Superior temporal gyrus (tissue), 1 donor: ENCODE data around the gene TOM1.

Experiments used
- DNase-seq: peaks from one replicate; pipeline ENCODE4 v3.0.0-alpha.2; 2016; ENCODE audit errors: extremely low spot score

Gene TOM1

DNA sequence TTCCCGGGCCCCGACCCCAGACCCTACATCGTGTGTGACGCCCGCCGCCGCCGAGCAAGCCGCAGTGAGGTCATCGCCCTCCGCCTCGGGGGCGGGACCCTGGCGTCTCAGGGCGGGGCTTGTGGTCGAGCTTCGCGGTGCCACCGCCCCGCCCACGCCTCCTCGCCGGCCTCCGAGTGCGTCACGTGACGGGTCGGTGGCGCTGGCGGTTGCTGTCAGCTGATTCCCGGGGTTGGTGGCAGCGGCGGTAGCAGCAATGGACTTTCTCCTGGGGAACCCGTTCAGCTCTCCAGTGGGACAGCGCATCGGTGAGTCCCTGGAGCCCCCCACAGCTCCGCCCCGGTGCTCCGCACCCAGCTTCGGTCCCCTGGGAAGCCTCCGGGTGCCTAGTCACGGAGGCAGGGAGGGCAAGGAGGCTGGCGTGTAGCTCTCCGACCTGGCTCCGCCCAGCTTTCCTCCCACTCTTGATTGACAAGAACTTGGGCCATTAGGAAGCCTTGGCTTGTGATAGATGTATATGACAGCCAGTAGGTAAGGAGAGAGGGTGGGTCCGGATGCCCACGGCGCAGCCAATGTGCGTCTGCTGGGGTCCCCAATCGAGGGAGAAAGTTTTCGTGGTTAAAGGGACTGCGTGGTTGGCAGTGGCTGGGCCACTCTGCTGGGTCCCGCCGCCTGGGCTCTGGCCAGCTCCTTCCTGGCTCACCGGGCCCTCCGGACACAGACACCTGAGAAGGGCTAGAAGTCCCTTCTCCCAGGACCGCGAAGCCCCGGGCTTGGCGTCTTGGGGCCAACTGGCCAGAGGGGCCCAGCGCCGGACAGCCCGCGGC lies at the start of gene TOM1:
Gene TOM1, plus strand, starts transcription at position 222 of the 827 bp plus-strand sequence. Its CDS starts 35 bp downstream, at position 257.
- peak; percentile 100 for DNase-seq

DNA sequence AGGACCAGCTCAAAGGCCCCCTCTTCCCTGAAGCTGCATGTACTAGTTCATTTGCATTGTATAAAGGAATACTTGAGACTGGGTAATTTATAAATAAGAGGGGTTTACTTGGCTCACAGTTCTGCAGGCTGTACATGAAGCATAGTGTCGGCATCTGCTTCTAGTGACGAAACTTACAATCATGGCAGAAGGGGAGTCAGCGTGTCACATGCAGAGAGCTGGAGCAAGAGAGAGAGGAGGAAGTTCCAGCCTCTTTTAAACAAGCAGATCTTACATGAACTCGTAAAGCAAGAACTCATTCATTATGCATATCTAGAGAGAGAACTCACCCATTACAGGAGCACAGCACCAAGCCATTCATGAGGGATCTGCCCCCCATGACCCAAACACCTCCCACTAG lies 49.5 kb upstream of the TOM1 start:
- DNase-seq, result no peak

GRCh38 chr22:35253946-35254345 lies 45.7 kb upstream of the TOM1 start:
- DNase-seq, result no peak

- DNase-seq, result no peak
Observed at GRCh38 chr22:35257002-35257320, 42.7 kb upstream of the TOM1 start.

- peak; percentile 93 for DNase-seq
Observed at GRCh38 chr22:35257321-35258190, 42.1 kb upstream of the TOM1 start, which contains the start of gene HMGXB4. Gene HMGXB4 (plus strand): TSS chr22:35257493. CDS start chr22:35262391, 4,898 bp downstream.

DNA sequence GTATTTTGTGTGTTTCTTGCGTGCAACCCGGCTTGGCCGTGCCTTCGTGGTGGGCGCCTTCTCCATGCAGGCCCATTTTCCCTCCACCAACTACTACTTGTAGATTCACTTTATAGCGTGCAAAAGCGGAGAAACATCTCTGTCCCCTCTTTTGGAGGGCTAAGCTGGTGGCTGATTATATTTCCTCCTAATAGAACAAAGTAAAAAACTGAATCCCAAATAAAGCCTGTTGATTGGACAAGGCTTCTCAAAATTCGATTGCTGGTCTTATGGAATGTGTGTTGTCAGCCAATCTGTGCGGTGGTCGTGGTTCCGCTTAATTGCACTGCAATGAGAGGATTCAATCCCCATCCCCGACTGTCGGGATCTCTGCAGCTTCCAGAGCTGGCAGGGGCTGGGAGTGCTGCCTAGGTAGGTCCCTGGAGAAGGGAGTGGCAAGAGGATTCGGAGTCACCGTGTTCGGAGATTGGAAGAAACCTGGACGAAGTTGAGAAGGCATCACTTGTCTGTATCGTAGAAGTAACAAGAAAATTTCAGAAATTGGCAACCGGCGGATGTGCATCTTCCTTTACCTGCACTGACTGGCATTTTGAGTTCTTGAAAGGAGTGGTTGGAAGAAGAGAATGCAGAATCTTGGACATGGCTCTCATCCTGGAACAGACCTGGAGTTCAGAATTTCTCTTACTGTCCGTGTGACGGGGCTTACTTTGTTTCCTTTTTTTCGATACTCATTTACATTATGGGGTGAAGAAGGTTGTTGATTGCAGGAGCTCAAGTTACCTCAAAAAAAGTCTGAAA lies 41.3 kb upstream of the TOM1 start:
- no peak for DNase-seq

GRCh38 chr22:35264986-35265385 lies 34.7 kb upstream of the TOM1 start:
- no peak for DNase-seq

DNA sequence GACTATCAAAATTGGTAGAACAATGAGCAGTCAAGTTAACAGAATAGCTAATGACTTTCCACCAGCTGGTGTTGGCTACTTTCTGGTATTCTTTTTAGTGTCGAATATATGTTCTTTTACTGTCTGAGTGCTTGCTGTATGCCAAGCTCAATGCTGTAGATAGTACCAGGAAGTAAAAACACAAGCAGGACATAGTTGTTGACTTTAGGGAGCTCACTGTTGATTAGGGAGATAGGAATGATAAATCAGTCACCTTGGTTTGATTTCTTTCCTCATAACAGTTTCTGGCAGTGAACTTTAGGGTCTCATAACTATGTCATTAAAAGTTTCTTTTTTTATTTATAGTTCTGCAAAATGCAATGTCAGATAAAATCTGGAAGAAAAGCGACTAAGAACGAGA lies 33.4 kb upstream of the TOM1 start:
- DNase-seq, result no peak

- no peak for DNase-seq
Observed at GRCh38 chr22:35269630-35270029, 30.1 kb upstream of the TOM1 start.

- no peak for DNase-seq
Observed at GRCh38 chr22:35274154-35274871, 25.4 kb upstream of the TOM1 start.

- DNase-seq, result no peak
Observed at GRCh38 chr22:35275580-35275979, 24.1 kb upstream of the TOM1 start.

- no peak for DNase-seq
Observed at GRCh38 chr22:35276019-35276418, 23.7 kb upstream of the TOM1 start.

GRCh38 chr22:35288116-35288515 lies 11.6 kb upstream of the TOM1 start:
- DNase-seq, result no peak

- no peak for DNase-seq
Observed at GRCh38 chr22:35292786-35293185, 6.9 kb upstream of the TOM1 start.

- DNase-seq, result no peak
Observed at GRCh38 chr22:35296051-35296450, 3.6 kb upstream of the TOM1 start.

DNA sequence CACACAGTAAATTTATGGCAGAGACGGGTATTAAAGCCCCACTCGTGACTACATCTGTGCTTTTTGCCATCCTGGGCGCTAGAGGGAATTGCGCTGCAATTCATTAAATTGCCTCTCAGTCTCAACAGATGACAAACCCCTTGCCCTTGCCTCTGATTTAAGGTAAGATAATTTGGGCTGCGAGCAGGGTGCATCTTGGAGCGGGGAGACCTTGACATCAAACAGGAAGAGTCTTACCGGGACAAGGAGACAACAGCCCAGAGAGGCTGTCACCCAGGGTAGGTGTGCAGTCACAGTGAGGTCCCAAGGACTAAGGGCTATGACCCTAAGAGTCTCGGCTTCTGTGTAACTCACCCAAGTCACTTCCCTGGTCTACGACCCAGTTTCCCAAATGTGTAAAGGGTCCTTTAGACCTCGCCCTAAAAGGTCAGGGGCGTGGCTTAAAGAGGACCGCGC lies 449 bp upstream of the TOM1 start:
- no peak for DNase-seq

- DNase-seq, result no peak
Observed at GRCh38 chr22:35301372-35301874, 1.7 kb downstream of the TOM1 start.

DNA sequence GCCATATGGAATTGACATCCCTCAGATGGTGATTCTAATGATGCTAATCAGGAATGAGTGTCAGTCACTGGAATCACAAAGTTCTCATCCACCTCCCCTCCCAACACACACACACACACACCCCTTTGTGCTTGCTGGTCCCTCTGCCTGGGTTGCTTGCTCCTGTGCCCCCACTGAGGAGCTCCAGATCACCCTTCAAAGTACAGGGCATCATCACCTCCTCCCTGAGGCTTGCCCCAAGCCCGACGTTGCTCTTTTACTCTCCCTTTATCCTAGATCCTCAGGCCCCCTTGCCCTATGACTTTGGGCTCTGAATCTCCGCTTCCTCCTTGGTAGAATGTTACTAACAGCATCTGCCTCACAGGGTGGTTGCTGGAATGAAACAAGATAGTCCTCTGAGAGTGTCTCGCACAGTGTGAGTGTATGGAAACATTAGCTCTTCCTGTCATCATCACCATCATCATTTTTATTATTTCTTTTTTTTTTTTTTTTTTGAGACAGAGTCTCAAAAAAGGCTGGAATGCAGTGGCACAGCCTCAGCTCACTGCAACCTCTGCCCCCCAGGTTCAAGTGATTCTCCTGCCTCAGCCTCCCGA lies 3.4 kb downstream of the TOM1 start:
- no peak for DNase-seq

GRCh38 chr22:35305525-35306070 lies 5.9 kb downstream of the TOM1 start:
- no peak for DNase-seq

DNA sequence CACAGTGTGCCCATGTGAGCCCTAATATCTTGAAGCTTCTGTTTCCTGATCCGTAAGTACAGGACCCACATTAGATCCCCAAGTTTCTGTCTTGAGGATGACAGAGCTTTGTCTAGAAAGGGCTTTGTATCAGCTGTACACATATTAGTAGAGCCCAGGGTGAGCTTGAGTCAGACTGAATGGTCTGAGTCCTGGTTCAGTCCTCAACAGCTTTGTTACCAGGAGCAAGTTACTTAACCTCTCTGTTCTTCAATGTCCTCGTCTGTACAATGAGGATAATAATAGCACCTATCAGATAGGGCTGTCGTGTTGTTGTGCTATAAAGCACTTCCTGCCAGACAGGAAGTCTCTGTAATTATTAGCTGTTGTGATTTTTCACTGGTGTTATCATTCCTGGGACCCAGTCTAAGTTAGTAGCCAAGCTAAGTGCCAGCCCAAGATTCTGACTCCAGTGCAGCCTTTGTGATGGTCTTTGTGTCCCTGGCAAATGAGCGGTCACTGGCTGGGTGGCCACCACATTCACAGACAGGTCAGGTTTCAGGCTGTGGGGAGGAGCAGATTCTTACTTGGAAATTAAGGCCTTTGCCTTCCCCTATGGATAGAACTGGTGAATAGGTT lies 6.8 kb downstream of the TOM1 start:
- no peak for DNase-seq
